GM19099 (cell line): ENCODE measurements around the gene MYO7A.

ENCODE experiments used
- POLR2A ChIP-seq: IDR thresholded peaks from 3 replicates; pipeline ENCODE4 v1.6.1; 2011; ENCODE audit warnings: low read depth; ENCODE audit not compliant: insufficient read length; ENCODE audit errors: extremely low read depth

Gene MYO7A

DNA sequence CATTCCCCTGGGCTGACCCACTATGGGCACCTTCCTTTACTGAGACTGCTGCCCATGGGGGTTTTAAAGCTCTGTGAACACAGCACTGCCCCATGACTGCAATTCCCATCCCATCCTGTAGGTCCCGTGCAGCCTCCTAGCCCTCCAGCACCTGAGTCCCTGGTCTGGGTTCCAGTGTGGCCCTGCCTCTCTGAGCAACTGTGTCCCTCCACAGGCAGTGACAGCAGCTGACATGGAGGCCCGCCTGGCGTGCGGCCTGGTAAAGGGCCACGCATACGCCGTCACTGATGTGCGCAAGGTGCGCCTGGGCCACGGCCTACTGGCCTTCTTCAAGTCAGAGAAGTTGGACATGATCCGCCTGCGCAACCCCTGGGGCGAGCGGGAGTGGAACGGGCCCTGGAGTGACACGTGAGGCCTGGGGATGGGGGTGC is 12.8 kb upstream of the MYO7A start:
- no peak for TF ChIP-seq POLR2A

DNA sequence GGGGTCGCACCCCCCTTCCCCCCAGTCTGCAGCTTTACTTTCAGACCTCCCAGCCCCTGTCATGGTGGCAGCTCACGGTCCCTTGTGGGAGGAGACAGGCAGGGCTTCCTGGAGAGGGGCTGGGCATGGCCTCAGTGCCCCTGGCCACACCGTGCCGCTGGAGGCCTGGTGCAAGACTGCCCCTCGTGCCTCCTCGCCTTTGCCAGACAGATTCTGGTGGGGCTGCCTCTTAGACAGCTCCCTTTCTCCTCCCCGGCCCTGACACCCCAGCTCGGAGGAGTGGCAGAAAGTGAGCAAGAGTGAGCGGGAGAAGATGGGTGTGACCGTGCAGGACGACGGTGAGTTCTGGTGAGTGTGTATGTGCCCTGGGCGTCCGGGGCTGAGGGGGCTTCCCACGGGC is 12.1 kb upstream of the MYO7A start:
- TF ChIP-seq POLR2A, result no peak

DNA sequence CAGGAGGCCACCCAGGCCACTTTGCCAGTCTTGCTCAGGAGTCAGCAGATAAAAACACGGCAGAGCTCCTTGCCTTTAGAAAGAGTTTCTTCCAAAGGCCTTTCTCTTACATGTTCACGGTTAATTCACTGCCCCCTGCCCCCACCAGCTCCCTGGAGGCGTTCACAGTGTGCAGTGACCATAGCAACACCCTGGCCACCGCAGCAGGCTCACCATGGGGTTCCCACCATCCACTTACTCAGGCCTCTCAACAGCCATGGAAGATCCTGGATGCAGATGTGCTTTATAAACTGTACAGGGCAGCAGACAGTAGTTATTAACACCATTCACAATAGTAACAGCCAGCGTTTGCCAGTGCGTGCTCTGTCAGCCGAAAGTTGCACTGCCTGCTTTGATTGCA is 10.6 kb upstream of the MYO7A start:
- no peak for TF ChIP-seq POLR2A

DNA sequence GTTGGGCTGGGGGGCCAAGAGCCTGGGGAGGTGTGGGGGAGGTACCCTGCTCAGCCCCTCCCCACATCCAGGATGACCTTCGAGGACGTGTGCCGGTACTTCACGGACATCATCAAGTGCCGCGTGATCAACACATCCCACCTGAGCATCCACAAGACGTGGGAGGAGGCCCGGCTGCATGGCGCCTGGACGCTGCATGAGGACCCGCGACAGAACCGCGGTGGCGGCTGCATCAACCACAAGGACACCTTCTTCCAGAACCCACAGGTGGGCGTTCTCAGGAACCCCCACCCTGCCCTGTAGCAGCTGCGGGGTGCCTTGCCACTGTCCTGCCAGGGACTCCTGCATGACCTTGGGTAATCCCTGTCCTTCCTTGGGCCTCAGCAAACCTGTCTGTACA is 10.0 kb upstream of the MYO7A start:
- no peak for TF ChIP-seq POLR2A

DNA sequence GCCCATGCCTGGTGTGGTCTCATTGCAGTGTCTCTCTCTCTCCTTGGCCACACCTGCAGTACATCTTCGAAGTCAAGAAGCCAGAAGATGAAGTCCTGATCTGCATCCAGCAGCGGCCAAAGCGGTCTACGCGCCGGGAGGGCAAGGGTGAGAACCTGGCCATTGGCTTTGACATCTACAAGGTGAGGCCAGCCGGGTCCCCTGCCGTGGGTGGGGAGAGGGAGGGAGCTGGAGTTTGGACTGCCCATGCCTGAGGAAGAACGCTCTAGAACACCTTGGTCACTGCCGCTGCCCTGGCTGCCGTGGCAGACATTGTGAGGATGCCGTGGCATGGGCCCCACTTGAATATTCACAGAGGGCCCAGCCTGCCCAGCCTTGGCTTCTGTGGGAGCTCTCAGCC is 9.1 kb upstream of the MYO7A start:
- no peak for TF ChIP-seq POLR2A

DNA sequence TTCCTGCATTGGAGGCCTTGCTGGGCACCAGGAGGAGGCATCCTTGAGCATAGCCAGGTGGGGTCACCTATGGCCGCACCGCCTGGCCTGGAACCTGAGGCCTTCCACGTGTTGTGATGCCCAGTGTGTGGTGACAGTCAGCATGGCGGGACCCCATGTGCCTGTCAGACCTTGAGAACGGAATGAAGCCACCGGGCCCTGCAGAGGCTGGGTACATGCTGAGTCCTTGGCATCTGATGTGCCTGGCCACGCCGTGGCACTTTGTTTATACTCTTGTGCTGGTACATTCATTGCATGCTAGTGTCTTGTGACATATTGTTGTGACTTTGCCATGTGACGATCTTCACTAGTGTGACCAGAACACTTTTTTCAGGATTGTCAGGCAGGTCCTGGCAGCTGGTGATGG is 8.5 kb upstream of the MYO7A start:
- no peak for TF ChIP-seq POLR2A

DNA sequence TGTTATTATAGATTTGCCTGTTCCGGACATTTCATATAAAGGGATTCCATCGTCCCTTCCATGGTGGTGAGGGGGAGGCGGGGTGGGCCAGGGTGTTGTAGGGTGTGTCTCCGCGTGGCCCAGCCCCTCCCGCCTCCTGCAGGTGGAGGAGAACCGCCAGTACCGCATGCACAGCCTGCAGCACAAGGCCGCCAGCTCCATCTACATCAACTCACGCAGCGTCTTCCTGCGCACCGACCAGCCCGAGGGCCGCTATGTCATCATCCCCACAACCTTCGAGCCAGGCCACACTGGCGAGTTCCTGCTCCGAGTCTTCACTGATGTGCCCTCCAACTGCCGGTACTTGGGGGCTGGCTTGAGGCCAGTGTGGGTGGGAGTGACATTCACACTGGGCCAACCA is 7.5 kb upstream of the MYO7A start:
- no peak for TF ChIP-seq POLR2A

DNA sequence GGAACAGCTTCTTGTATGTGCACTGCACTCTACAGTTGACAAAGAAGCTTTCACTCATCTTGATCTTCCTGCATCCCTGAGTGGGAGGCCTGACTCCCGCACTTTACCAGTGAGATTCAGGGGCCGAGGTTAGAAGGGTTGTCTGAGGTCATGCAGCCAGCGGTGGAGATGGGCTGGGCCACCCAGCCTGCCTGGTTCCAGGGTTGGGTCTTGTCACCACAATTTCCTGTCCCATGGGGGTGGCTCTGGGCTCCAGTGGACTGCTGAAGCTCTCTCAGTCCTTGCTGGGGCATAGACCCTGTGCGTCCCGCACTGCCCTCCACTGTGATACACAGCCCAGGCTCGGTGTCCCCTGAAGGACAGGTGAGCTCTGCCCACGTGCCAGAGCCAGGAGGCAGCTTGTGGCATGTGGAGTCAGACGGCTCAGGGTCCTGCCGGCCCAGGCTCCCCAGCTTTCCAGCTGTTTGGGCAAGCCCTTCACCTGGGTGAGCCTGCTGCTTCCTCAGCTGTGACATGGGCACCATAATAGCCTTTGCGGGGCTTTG is 6.9 kb upstream of the MYO7A start:
- no peak for TF ChIP-seq POLR2A

DNA sequence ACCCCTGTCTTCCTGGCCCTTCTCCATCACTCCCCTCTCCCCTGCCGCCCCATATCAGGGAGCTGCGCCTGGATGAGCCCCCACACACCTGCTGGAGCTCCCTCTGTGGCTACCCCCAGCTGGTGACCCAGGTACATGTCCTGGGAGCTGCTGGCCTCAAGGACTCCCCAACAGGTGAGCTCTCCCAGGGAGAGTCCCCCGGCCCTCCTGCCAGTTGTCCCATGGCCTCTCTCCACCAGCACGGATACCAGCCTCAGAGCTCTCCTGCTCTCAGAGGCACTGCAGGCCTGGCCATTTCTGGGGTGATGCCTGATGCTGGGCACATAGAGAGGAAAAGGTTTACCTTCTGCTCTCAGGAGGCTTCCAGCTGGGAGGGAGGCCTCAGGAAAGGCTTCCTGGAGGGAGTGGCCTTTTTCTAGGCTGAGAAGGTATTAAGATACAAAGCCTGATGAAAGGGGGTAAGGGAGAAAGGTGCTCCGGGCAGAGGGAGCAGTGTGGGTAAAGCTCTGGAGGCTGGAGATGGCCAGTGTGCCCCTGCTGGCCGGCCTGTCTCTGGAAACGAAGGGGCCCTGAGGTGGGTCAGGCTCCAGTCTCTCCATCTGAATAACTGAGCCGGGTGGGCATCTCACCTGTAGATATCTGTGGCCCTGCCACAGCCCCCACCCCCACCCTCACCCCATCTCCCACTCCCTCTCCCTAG is 6.0 kb upstream of the MYO7A start:
- TF ChIP-seq POLR2A, result no peak

DNA sequence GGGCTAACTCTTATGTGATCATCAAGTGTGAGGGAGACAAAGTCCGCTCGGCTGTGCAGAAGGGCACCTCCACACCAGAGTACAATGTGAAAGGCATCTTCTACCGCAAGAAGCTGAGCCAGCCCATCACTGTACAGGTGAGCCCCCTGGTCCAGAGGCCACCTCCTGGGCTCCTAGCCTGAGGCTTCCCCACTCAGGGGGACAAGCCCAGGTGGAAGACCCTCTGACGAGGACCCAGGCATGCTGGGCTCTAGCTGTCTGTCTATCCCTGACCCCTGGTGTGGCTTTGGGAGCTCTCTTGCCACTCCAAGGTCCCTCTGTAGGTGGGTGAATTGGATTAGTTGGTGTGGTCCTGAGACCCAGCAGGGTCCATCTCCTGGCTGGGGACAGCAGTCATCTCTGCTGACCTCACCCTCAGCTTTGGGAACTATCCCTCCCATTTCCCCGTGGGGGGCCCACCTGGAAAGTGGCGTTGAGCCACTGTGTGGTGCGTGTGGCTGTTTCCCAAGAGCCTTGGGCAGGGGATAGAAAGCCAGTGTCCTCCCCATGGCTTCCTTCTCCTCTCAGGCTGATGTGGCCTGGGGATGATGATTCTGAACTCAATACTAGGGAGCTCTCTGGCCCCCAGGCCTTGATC is 5.4 kb upstream of the MYO7A start:
- TF ChIP-seq POLR2A, result no peak

DNA sequence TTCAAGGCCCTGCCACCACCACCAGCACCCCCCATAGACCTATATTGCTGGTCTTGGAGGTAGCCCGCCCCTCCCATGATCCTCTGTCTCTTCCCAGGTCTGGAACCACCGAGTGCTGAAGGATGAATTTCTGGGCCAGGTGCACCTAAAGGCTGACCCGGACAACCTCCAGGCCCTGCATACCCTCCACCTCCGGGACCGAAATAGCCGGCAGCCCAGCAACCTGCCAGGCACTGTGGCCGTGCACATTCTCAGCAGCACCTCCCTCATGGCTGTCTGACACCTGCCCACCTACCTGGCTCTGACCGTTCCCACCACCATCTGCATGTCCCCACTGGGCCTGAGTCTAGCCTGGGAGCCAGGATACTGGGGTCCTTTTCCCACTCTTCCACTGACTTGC is 4.5 kb upstream of the MYO7A start:
- TF ChIP-seq POLR2A, result no peak

DNA sequence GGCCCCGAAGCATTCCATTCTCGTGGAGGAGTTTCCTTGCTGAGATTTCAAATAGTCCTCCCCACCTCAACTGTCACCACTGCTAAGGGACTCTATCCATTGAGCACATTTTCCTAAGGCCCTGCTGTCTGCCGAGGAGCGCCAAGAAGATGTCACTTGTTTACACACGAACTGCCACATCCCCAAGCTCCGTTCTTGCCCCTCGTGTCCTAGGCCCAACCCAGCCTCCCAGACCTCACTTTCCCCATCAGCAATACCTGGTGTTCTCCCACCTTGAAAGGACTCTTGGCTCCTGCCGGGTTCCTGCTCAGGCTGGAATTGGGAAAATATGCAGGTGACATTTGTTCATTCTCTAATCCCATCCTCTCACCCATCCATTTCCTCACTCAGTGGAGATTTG is 4.0 kb upstream of the MYO7A start:
- no peak for TF ChIP-seq POLR2A

DNA sequence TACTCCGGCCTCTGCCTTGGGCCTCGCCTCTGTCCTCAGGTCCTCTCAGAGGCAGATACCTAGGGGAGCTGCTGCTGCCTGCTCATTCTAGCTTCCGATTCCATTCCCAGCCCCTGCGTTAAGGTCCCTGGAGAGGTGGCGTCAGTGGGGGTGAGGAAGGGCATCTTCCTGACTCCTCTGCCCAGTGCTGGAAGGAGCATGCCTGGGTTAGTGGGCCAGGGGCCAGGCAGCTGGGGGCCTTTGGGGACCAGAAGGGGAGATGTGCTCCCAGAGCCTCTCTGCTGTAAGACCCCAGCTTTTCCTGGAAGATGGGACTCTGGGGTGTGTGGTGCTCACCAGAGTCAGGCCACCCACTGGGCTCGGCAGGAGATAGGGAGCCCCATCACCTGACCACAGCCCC is 3.6 kb upstream of the MYO7A start:
- TF ChIP-seq POLR2A, result no peak

DNA sequence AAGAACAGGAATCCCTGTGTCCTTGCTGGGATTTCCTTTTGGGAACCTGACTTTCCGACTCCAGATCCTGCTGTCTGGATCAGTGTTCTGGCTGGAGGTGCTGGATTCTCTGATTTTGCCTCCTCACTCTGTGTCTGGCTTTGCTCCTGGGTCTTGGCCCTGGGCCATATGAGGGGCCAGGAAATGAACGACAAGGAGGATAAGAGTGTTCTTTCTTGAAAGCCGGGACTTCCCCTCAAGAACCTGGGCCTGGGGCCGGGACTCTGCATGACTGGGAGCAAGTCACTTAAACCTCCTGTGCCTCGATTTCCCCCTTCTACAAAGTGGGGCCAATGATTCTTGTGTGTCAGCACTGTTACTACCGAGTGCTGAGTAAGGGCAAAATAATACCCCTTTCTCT is 2.9 kb upstream of the MYO7A start:
- no peak for TF ChIP-seq POLR2A

DNA sequence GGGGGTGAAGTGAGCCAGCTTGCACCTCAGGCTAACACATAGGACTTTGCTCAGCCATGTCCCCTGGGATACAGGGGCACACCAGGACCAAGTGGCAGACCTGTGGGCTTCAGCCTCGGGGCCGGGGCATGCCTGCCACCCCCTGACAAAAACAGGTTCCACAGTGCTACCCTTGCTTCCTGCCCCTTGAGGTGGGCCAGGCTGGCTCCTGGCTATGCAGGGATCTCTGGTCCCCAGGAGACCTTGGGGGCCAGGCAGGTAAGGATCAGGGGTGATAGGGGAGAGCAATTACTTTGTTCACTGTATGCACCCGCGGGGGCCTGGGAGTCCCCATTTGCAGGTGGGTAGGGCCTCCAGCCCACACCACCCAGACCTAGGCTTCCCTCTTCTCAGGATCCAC is 2.4 kb upstream of the MYO7A start:
- no peak for TF ChIP-seq POLR2A

DNA sequence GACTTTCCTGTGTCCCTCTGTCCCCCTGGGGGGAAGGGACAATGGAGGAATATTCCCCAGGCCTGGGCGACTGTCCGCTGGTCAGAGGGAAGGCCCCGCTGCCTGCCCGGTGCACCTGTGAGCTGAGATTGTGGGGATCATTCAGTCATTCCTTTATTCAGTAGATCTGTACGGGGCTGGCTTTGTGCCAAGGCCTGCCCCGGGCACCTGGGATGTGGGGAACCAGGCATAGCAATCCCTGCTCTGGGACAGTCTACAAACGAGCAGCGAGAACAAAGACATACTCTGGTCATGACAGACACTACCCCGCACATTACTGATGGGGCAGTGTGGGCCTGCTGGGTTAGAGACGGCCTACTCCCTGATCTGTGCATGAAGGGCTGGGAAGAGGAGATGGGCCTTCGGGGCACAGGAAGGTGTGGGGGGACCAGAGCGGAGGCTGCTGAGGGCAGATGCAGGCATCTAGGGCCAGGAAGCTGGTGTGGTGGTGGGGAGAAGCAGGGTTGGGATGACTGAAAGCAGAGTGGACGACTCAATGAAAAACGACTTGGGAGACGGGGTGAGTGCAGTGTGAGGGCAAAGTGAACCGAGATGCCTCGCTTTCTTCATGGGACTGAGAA is 1.8 kb upstream of the MYO7A start:
- no peak for TF ChIP-seq POLR2A

DNA sequence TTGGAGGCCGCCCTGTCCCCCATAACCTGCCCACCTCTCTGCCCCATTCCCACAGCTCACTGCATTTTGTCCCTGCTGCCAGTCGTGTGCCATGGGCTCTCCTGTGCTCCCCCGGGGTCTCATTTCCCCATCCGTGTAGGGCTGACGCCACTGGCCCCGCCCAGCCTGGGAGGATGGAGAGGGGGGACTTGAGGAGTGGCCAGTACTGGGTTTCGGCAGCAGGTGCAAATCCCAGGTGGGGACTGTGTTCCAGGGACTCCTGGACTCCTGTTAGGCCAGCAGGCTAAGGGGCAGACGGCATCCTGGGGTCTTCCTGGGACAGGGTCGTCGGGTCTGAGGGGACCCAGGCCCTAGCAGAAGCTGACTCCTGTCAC is 1.2 kb upstream of the MYO7A start:
- TF ChIP-seq POLR2A, result no peak

DNA sequence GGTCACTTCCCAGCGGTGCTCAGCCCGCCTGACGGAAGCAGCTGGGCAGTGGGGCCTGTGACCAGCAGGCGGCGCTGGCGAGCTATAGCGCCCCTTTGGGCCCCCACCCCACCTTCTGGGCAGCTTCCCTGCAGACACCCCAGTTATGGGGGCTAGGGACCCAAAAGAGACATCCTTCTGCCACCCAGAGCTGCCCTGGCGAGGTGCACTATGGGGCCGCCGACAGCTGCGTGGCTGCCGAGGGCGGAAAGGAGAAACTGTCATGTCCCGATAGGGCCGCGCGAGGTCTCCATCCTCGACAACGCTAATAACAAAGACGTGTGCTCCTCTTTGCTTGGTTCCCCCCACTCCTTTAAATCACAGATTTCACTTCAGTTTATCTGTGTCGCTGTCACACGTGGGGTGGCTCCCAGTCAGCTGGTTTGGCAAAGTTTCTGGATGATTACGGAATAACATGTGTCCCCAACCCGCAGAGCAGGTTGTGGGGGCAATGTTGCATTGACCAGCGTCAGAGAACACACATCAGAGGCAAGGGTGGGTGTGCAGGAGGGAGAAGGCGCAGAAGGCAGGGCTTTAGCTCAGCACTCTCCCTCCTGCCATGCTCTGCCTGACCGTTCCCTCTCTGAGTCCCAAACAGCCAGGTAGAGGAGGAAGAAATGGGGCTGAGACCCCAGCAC is 673 bp upstream of the MYO7A start:
- TF ChIP-seq POLR2A, result no peak
